Stimulated activated CD4-positive, alpha-beta T cell treated with anti-CD3 and anti-CD28 coated beads, Interleukin-12 subunit alpha, Interleukin-12 subunit beta, amount 100 ng/mL, for 48 hours (primary cell): ENCODE measurements around the gene SKP1.
A peak's percentile ranks its signal among the peaks of the same experiment; 100 is the strongest.
"Not testable (repeated sequence)": the region's sequence is repeated elsewhere in the genome, so short reads cannot be mapped to it uniquely, and the experiment has no call there.

Experiments used
- DNase-seq, 3 donors: peaks; one replicate each; pipeline ENCODE4 v3.0.0-alpha.2; 2020; ENCODE audit warnings: low read depth in 2 of 3, low spot score in 1 of 3

Gene SKP1

GRCh38 chr5:134176511-134177368 is at the start of gene SKP1:
Gene SKP1, minus strand, starts transcription at chr5:134176950. Its CDS starts 2,928 bp downstream, at chr5:134174022.
- peak; percentile 74 to 80 (median 80) for DNase-seq

GRCh38 chr5:134225780-134226440 is 49.2 kb upstream of the SKP1 start, which contains the start of gene PPP2CA:
Gene PPP2CA, minus strand, starts transcription at chr5:134226073. Its CDS starts 212 bp downstream, at chr5:134225861.
- peak; percentile 98 to 99 (median 99) for DNase-seq

GRCh38 chr5:134224888-134225779 is 48.4 kb upstream of the SKP1 start:
- peak; percentile 37 to 60 (median 45) for DNase-seq

DNA sequence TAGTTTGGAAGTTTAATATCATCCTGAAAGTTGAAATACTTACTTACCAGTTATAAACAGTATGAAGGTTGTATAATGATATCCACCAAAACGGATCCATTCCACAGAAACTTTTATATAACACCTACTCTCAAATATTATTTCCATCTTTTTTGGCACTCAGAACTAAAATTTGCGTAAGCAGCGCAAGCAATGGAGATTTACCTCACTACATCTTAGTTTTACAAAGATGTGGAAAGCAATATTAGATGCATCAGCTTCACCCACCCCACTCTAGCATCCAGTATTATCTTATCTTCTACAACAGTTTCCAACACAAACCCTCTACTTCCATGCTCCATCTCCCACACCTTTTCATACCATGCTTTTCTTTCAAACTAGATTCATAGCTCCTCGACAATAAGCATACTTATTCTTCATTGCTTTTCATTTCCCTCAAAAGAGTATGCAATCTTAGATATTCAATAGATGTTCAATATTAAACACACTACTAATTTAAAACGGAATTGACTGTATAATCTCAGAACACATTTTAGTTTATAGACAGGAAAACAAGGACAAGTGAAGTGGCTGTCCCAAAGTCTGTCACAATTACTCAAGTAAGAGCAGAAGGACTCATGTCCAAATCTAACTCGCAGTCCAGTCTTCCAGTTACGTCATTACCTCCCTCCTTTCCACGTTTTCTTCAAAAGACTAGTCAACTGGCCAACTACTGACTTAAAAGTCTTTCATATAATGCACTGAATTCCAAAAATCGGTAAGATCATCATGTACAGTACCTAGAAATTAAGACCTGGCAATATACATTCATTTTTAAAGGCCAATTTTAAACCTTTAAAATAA is 46.9 kb upstream of the SKP1 start:
- no peak for DNase-seq

GRCh38 chr5:134221690-134222089 is 44.9 kb upstream of the SKP1 start:
- DNase-seq, result not testable (repeated sequence)

GRCh38 chr5:134215757-134216156 is 39.0 kb upstream of the SKP1 start:
- no peak for DNase-seq

DNA sequence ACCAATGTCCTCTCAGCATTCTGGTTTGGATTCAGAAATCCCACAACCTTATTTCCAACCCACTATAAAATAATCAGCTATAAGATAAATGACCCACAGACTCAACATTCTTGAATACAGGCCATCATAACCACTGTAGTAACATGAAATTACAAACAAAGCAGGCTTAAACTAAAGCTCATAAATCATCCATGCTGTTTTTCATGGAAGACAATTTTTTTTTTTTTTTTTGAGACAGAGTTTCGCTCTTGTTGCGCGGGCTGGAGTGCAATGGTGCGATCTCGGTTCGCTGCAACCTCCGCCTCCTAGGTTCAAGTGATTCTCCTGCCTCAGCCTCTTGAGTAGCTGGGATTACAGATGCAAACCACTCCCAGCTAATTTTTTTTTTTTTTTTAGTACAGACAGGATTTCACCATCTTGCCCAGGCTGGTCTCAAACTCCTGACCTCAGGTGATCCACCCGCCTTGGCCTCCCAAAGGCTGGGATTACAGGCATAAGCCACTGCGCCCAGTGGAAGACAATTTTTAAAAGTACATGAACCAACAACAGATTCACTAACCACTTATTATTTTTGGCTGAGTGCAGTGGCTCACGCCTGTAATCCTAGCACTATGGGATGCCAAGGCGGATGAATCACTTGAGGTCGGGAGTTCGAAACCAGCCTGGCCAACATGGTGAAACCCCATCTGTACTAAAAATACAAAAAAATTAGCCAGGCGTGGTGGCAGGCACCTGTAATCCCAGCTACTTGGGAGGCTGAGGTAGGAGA is 34.7 kb upstream of the SKP1 start:
- not testable (repeated sequence) for DNase-seq

DNA sequence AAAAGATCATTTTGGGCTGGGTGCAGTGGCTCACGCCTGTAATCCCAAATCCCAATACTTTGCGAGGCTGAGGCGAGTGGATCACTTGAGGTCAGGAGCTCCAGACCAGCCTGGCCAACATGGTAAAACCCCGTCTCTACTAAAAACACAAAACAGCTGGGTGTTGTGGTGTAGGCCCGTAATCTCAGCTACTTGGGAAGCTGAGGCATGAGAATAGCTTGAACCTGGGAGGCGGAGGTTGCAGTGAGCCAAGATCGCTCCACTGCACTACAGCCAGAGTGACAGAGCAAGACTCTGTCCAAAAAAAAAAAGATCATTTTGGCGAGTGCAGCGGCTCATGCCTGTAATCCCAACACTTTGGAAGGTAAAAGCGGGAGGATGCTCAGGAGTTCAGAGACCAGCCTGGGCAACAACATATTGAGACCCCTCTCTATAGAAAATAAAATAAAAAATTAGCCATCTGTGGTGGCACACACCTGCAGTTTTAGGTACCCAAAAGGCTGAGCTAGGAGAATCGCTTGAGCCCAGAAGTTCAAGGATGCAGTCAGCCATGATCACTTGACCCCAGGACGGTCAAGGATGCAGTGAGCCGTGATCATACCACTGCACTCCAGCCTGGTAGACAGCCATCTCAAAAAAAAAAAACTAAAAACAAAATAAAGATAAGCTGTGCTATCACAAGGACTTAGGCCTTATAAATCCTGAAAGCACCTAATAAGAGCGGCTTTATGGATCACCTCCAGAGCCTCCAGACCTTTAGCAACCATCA is 32.9 kb upstream of the SKP1 start:
- DNase-seq, result no peak

GRCh38 chr5:134207696-134208095 is 30.9 kb upstream of the SKP1 start:
- DNase-seq, result no peak

DNA sequence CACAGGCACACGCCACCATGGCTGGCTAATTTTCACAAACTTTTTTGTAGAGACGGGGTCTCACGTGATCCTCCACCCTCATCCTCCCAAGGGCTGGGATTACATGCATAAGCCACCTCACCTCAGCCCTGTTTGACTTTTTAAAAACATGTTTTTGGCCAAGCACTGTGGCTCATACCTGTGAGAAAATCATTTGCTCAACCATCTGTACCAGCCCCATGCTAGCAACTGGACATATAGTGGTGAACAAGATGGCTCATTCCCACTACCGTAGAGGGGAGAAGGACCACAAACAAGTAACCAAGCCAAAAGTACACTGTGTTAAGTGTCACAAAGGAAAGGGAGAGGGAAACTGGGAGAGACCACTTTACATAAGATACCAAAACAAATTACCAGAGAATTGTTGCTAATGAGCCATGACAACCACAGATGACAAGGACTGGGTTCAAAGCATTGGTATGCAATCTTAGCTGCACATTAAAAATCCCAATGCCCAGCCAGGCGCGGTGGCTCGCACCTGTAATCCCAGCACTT is 29.9 kb upstream of the SKP1 start:
- no peak for DNase-seq

- no peak for DNase-seq
Measured at GRCh38 chr5:134204575-134204974, 27.8 kb upstream of the SKP1 start.

- DNase-seq, result no peak
Measured at GRCh38 chr5:134203630-134204029, 26.9 kb upstream of the SKP1 start.

DNA sequence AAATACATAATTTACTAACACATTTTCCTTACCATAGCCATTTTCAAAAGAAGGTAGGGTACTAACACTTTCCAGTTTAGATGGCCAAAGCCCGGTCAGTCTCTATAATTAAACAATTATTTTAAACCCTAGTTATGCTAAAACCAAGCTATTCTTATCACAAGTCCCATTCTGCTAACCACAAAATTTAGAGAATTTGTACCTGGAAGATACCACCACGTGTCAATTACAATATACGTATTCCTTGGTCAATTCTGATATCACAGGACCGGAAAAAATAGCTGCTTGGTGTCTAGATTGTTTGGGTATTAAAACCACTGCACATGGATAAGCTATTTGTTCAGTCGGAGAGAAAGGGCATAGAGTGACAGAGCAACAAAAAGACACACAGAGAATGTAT is 18.9 kb upstream of the SKP1 start:
- DNase-seq, result no peak

DNA sequence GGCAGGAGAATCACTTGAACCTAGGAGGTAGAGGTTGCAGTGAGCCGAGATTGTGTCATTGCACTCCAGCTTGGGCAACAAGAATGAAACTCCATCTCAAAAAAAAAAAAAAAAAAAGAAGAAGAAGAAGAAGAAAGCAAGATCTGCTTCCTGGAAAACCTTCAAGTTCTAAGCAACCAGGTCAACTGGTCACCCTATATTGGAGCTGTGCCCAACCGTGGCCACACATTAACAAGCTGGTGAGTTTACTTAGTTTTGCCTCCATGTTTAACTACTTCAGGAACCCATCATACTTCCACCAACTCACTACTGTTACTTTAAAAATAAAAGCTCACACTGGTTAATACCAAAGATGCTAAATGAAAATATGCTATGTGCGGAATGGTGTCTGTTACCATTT is 12.3 kb upstream of the SKP1 start:
- DNase-seq, result no peak

DNA sequence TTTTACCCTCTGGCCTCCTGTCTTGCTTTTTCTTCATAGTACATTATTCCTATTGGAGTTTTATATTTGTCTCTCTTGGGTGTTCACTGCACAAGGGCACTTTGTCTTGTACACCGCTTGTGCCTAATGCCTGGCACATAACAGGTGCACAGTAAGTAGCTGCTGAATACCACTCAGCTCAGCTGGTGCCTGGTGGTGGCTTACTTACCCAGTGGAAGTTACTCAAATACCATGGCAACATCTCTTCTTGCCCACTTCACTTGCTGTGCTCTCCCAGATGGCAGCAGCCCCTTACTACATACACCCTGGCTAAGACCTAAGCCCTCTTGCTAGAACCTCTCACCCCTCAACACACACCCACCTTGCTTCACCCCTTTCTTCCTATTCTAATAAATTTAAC is 11.3 kb upstream of the SKP1 start:
- no peak for DNase-seq

GRCh38 chr5:134184155-134185135 is 7.7 kb upstream of the SKP1 start:
- DNase-seq, result peak; percentile 67 to 79 (median 69)

DNA sequence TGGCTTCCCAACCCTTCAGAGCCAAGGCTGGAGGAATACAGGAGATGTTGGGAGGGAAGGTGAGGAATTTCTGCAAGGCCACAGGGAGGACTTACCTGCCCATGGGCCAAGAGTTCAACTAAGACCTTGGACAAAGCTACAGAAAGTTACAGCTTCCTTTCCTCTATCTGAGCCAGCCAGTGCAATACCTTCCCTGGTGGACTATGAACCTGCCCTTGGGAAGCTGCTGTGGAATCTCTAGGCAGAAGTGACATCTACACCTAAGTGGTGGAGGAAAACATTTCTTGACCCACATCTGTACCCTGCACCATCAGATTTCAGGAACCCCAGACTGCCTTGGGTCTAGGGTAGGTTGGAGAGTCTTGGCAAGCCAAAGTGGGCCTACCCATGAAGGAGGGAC is 6.7 kb upstream of the SKP1 start:
- DNase-seq, result no peak

DNA sequence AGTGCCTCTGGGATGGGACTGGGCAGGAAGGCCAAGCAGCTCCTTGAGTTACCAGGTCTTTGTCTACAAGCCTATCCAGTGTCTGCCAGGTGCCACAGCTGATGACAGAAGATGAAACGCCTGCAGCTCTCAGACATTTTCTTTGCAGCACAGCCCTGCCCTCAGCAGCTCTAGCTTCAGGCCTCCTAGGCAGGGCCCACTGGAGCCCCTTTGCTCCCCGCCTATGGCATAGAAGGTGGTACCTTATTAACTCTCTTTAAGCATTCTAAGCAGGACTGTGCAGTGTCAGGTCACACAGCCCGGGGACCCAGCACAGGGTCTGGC is 1.3 kb upstream of the SKP1 start:
- no peak for DNase-seq
